Keratinocyte (primary cell): Measurements from ENCODE around the gene LATS1. TPM values are rescaled to one million over a fixed set of nuclear protein-coding genes. Genes with fewer than 3 reads are reported as not detected.
"Not testable (repeated sequence)": the region's sequence is repeated elsewhere in the genome, so short reads cannot be mapped to it uniquely, and the experiment has no call there.

Experiments used
- DNase-seq: peaks from one replicate; pipeline ENCODE4 v3.0.0-alpha.2; 2011; ENCODE audit warnings: low read depth, missing footprints, low spot score
- FAIRE-seq: peaks from 2 replicates; lab custom pipeline; 2011; peaks lifted over from hg19 to GRCh38; lab: Jason Lieb, UNC
- H2AFZ ChIP-seq: 2 replicates; pipeline ENCODE4 v1.6.0; 2012; ENCODE audit warnings: low read length, control low read depth, inconsistent platforms; ENCODE audit not compliant: control insufficient read depth
- H3K27ac ChIP-seq: 2 replicates; pipeline ENCODE4 v1.5.1; 2011; ENCODE audit warnings: low read length; ENCODE audit not compliant: control insufficient read depth, insufficient read depth
- H3K27me3 ChIP-seq: 3 replicates; pipeline ENCODE4 v1.6.0; 2011; ENCODE audit warnings: low read length; ENCODE audit not compliant: control insufficient read depth, insufficient read depth; ENCODE audit errors: extremely low read depth
- H3K36me3 ChIP-seq, 2 experiments: 2 replicates in 1 of 2; 3 replicates in 1 of 2; pipeline ENCODE4 v1.5.1; 2011; ENCODE audit warnings: low read length in 2 of 2, mild to moderate bottlenecking in 1 of 2; ENCODE audit not compliant: control insufficient read depth in 2 of 2, insufficient read depth in 2 of 2; ENCODE audit errors: extremely low read depth in 1 of 2
- H3K4me1 ChIP-seq: 3 replicates; pipeline ENCODE4 v1.5.1; 2011; ENCODE audit warnings: low read length; ENCODE audit not compliant: control insufficient read depth, insufficient read depth; ENCODE audit errors: extremely low read depth
- H3K4me2 ChIP-seq: 3 replicates; pipeline ENCODE4 v1.6.0; 2011; ENCODE audit warnings: low read depth, low read length; ENCODE audit not compliant: control insufficient read depth, insufficient read depth; ENCODE audit errors: extremely low read depth
- H3K4me3 ChIP-seq, 3 experiments: fragments of 200-600 bp in 1 of 3; sonication (generic) in 1 of 3; 2 replicates in 2 of 3; 3 replicates in 1 of 3; pipeline ENCODE4 v1.5.1; 2011 to 2016; ENCODE audit warnings: low read length in 3 of 3, mild to moderate bottlenecking in 3 of 3, control low read depth in 2 of 3, inconsistent platforms in 1 of 3, low read depth in 1 of 3, mixed read lengths in 1 of 3, mixed run types in 1 of 3, moderate library complexity in 1 of 3; ENCODE audit not compliant: control insufficient read depth in 2 of 3, insufficient read depth in 2 of 3; ENCODE audit errors: extremely low read depth in 1 of 3
- H3K79me2 ChIP-seq: 2 replicates; pipeline ENCODE4 v1.6.0; 2012; ENCODE audit warnings: low read length; ENCODE audit not compliant: control insufficient read depth, insufficient read depth
- H3K9ac ChIP-seq: 3 replicates; pipeline ENCODE4 v1.6.0; 2011; ENCODE audit warnings: low read length; ENCODE audit not compliant: control insufficient read depth, insufficient read depth; ENCODE audit errors: extremely low read depth
- H3K9me1 ChIP-seq: 3 replicates; pipeline ENCODE4 v1.6.0; 2011; ENCODE audit warnings: low read length; ENCODE audit not compliant: control insufficient read depth, insufficient read depth; ENCODE audit errors: extremely low read depth
- H3K9me3 ChIP-seq: 2 replicates; pipeline ENCODE4 v1.5.1; 2012; ENCODE audit warnings: low read depth, low read length; ENCODE audit not compliant: control insufficient read depth
- H4K20me1 ChIP-seq: 3 replicates; pipeline ENCODE4 v1.6.0; 2011; ENCODE audit warnings: low read length; ENCODE audit not compliant: control insufficient read depth, insufficient read depth; ENCODE audit errors: extremely low read depth
- EZH2 ChIP-seq: IDR thresholded peaks from one replicate; pipeline ENCODE4 v1.6.1; 2012; ENCODE audit warnings: inconsistent platforms, mild to moderate bottlenecking, low read length, moderate library complexity
- dilution Hi-C: fragments of 300-500 bp; cut with MboI; formaldehyde crosslinking; loops from one replicate; pipeline ENCODE4 v1.7.0; 2020; ENCODE audit warnings: low sequenced_read_pairs; ENCODE audit not compliant: extremely low pct_ligation_motif_present
- polyA plus RNA-seq, 5 experiments: library from polyadenylated mRNA; depleted of rRNA in 3 of 5; stranded (reverse) in 3 of 5; stranded (forward) in 1 of 5; unstranded in 1 of 5; fragments of >200 nt; gene quantifications; 1 replicate in 1 of 5; 2 replicates in 3 of 5; 3 replicates in 1 of 5; pipeline versions ENCODE4 v1.2.1 to v1.2.3, GENCODE V29; 2011 to 2012; ENCODE audit warnings: missing spikeins in 2 of 5, low read depth in 1 of 5, low replicate concordance in 1 of 5
- TF ChIP-seq, protein P1 (sequence below), 3 experiments: IDR thresholded peaks in 1 of 3; conservative IDR thresholded peaks in 1 of 3; optimal IDR thresholded peaks in 1 of 3; 2 replicates in 2 of 3; 3 replicates in 1 of 3; pipeline versions ENCODE3 to v1.5.1; 2011; ENCODE audit warnings: low read length in 3 of 3, mild to moderate bottlenecking in 3 of 3, moderate library complexity in 2 of 3, control low read depth in 1 of 3, inconsistent platforms in 1 of 3; ENCODE audit not compliant: insufficient read depth in 2 of 3; ENCODE audit errors: extremely low read depth in 1 of 3

LATS1 gene
- polyA plus RNA-seq, 1 donor (not counting 4 experiments of a cell fraction or from before 2014, with no cell fraction given) = 11.3 TPM

- H3K4me2 ChIP-seq = no peak overlapping the region
- no peak overlapping the region for H2AFZ ChIP-seq
- H3K4me1 ChIP-seq = no peaks in the 10 kb centered on the region
- FAIRE-seq (no peak), DNase-seq (no peak)
- H4K20me1 ChIP-seq = no peaks in the 10 kb centered on the region
- H3K9me1 ChIP-seq = no peaks in the 10 kb centered on the region
- peaks cover 7 to 12% of the 10 kb centered on the region in 2 experiments for H3K36me3 ChIP-seq
- TF ChIP-seq, protein P1, sequence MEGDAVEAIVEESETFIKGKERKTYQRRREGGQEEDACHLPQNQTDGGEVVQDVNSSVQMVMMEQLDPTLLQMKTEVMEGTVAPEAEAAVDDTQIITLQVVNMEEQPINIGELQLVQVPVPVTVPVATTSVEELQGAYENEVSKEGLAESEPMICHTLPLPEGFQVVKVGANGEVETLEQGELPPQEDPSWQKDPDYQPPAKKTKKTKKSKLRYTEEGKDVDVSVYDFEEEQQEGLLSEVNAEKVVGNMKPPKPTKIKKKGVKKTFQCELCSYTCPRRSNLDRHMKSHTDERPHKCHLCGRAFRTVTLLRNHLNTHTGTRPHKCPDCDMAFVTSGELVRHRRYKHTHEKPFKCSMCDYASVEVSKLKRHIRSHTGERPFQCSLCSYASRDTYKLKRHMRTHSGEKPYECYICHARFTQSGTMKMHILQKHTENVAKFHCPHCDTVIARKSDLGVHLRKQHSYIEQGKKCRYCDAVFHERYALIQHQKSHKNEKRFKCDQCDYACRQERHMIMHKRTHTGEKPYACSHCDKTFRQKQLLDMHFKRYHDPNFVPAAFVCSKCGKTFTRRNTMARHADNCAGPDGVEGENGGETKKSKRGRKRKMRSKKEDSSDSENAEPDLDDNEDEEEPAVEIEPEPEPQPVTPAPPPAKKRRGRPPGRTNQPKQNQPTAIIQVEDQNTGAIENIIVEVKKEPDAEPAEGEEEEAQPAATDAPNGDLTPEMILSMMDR (optimal IDR thresholded peaks at IDR 0.05 in 1 of 3, IDR thresholded peaks at IDR 0.05 in 1 of 3, conservative IDR thresholded peaks at IDR 0.05 in 1 of 3; ENCODE audit: extremely low read depth in 1 of 3, insufficient read depth in 2 of 3, low read length in 3 of 3) = no peak
- no peak for TF ChIP-seq EZH2
- no peaks in the 10 kb centered on the region for H3K9me3 ChIP-seq
- H3K27me3 ChIP-seq = no peaks in the 10 kb centered on the region
- H3K9ac ChIP-seq = no peak overlapping the region
- H3K79me2 ChIP-seq = peaks cover 22% of the 10 kb centered on the region
- H3K4me3 ChIP-seq = no peak overlapping the region
- dilution Hi-C loops = no loop called here
- no peak overlapping the region for H3K27ac ChIP-seq
These were observed 34.5 kb downstream of the LATS1 start for GRCh38 chr6:149683256-149683859.

DNA sequence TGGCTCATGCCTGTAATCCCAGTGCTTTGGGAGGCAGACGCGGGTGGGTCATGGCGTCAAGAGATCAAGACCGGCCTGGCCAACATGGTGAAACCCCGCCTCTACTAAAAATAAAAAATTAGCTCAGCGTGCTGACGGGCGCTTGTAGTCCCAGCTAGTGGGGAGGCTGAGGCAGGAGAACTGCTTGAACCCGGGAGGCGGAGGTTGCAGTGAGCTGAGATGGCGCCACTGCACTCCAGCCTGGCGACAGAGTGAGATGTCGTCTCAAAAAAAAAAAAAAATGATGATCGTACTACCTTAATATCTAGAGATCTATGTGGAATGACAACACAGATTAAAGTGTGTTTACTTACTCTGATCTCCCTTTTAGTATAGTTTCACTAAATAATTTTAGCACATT is 36.1 kb downstream of the LATS1 start:
- H3K4me3 ChIP-seq, DNase-seq, H3K9me1 ChIP-seq, H3K4me1 ChIP-seq, H3K9ac ChIP-seq, H3K9me3 ChIP-seq, H4K20me1 ChIP-seq, dilution Hi-C loops, H2AFZ ChIP-seq, H3K4me2 ChIP-seq, H3K27ac ChIP-seq, FAIRE-seq, H3K27me3 ChIP-seq: not testable (repeated sequence)
- Histone ChIP-seq H3K36me3 (peaks cover 7 to 12% of the 10 kb centered on the region in 2 experiments), H3K79me2 (peaks cover 20% of the 10 kb centered on the region)

DNA sequence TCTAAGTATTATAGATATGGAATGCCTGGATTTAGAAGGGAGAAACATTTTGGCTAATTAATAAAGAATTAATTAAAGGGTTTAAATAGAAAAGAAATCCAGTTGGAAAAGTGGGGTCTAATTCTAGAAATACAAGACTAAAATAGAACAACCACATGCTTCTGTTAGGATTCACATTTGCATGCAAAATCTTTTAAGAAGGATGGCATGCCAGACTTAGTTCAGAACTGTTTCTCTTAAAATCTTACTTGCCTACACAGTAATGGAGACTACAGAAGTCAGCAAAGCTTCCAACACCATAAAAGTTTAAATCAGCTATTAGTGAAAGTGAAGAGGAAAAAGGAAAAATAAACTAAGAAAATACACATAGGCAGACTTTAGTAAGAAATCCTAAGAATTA is 36.7 kb downstream of the LATS1 start:
- DNase-seq (no peak), FAIRE-seq (no peak)
- dilution Hi-C loops = no loop called here
- no peak overlapping the region for H3K4me3 ChIP-seq
- no peaks in the 10 kb centered on the region for H3K9me1 ChIP-seq
- peaks cover 7 to 17% of the 10 kb centered on the region in 2 experiments for H3K36me3 ChIP-seq
- no peak overlapping the region for H3K27ac ChIP-seq
- H3K27me3 ChIP-seq = no peaks in the 10 kb centered on the region
- no peak overlapping the region for H2AFZ ChIP-seq
- H3K4me1 ChIP-seq = no peaks in the 10 kb centered on the region
- H3K4me2 ChIP-seq = no peak overlapping the region
- no peaks in the 10 kb centered on the region for H3K9me3 ChIP-seq
- H4K20me1 ChIP-seq = no peaks in the 10 kb centered on the region
- no peak for TF ChIP-seq EZH2
- TF ChIP-seq, protein P1 (optimal IDR thresholded peaks at IDR 0.05 in 1 of 3, IDR thresholded peaks at IDR 0.05 in 1 of 3, conservative IDR thresholded peaks at IDR 0.05 in 1 of 3; ENCODE audit: extremely low read depth in 1 of 3, insufficient read depth in 2 of 3, low read length in 3 of 3) = no peak
- no peak overlapping the region for H3K9ac ChIP-seq
- peaks cover 15% of the 10 kb centered on the region for H3K79me2 ChIP-seq
